ENCODE data around the gene KRTCAP3.

KRTCAP3 gene

DNA sequence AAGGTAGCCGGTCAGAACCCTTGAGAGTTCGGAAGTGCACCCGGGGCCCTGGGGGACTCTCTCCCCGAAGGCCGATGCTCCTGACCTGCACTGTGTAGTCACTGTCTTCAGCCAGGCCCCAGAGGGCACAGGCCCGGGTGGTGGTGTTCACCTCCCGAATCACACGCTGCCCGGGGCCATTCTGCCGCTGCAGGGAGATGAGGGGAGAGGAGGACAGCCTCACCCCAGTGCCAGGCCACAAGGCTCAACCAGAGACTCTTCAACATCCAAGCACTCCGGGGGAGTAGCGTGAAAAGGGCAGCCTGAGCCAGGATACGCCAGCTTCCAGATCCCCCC is 51.7 kb downstream of the KRTCAP3 start:
- Histone ChIP-seq H3K4me3 (peak overlapping the region; percentile 95), H3K27ac (peak overlapping the region; percentile 79 to 90)
- TF ChIP-seq, protein P1, sequence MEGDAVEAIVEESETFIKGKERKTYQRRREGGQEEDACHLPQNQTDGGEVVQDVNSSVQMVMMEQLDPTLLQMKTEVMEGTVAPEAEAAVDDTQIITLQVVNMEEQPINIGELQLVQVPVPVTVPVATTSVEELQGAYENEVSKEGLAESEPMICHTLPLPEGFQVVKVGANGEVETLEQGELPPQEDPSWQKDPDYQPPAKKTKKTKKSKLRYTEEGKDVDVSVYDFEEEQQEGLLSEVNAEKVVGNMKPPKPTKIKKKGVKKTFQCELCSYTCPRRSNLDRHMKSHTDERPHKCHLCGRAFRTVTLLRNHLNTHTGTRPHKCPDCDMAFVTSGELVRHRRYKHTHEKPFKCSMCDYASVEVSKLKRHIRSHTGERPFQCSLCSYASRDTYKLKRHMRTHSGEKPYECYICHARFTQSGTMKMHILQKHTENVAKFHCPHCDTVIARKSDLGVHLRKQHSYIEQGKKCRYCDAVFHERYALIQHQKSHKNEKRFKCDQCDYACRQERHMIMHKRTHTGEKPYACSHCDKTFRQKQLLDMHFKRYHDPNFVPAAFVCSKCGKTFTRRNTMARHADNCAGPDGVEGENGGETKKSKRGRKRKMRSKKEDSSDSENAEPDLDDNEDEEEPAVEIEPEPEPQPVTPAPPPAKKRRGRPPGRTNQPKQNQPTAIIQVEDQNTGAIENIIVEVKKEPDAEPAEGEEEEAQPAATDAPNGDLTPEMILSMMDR (IDR thresholded peaks at IDR 0.05): no peak
- DNase-seq (ENCODE audit: low spot score): no peak

Measured in coronary artery (tissue), 2 donors.